SK-N-SH treated with all-trans-retinoic acid at 6 μM for 48 hours (cell line): ENCODE measurements around the gene SLAIN1.

ENCODE experiments used
- ATAC-seq: fragments of 200-7000 bp; cut with Tn5 transposase; 3 replicates; pipeline ENCODE4 v1.9.1; 2020; ENCODE audit warnings: mild to moderate bottlenecking, moderate library complexity
- ARNTL ChIP-seq: fragments of 450-650 bp; formaldehyde crosslinking; IDR thresholded peaks from 2 replicates; pipeline ENCODE4 v1.5.0; 2020; ENCODE audit warnings: low read depth, mild to moderate bottlenecking, moderate library complexity, borderline replicate concordance
- CSDC2 ChIP-seq: fragments of 250-450 bp; sonication (Bioruptor Pico); IDR thresholded peaks from 2 replicates; pipeline ENCODE4 v1.5.0; 2020; ENCODE audit warnings: mild to moderate bottlenecking, moderate library complexity
- ESRRG ChIP-seq: fragments of 250-450 bp; sonication (Bioruptor Pico); IDR thresholded peaks from 2 replicates; pipeline ENCODE4 v1.6.1; 2021; ENCODE audit warnings: mild to moderate bottlenecking
- GLIS3 ChIP-seq: fragments of 250-450 bp; sonication (Bioruptor Pico); IDR thresholded peaks from 2 replicates; pipeline ENCODE4 v1.5.0; 2020; ENCODE audit warnings: mild to moderate bottlenecking, moderate library complexity
- ISL1 ChIP-seq: fragments of 250-450 bp; sonication (Bioruptor Pico); IDR thresholded peaks from 2 replicates; pipeline ENCODE4 v2.1.2; 2022; ENCODE audit warnings: mild to moderate bottlenecking, moderate library complexity
- OSR1 ChIP-seq: fragments of 250-450 bp; sonication (Bioruptor Pico); IDR thresholded peaks from 2 replicates; pipeline ENCODE4 v1.8.0; 2022; ENCODE audit warnings: moderate library complexity, mild to moderate bottlenecking, inconsistent platforms
- RARB ChIP-seq: fragments of 250-450 bp; sonication (Bioruptor Pico); IDR thresholded peaks from 2 replicates; pipeline ENCODE4 v1.8.0; 2021; ENCODE audit warnings: mild to moderate bottlenecking, moderate library complexity
- SNAI2 ChIP-seq: fragments of 250-450 bp; sonication (Bioruptor Pico); IDR thresholded peaks from 2 replicates; pipeline ENCODE4 v1.5.0; 2020; ENCODE audit warnings: mild to moderate bottlenecking, moderate library complexity
- TCF4 ChIP-seq: fragments of 250-450 bp; sonication (Bioruptor Pico); IDR thresholded peaks from 2 replicates; pipeline ENCODE4 v1.8.0; 2021; ENCODE audit warnings: mild to moderate bottlenecking, moderate library complexity, borderline replicate concordance
- ZFP3 ChIP-seq: fragments of 250-450 bp; sonication (Bioruptor Pico); IDR thresholded peaks from 2 replicates; pipeline ENCODE4 v1.5.0; 2020; ENCODE audit warnings: mild to moderate bottlenecking, moderate library complexity
- ZFP30 ChIP-seq: fragments of 450-650 bp; formaldehyde crosslinking; IDR thresholded peaks from 2 replicates; pipeline ENCODE4 v1.5.0; 2022; ENCODE audit warnings: mild to moderate bottlenecking, moderate library complexity
- ZNF565 ChIP-seq: fragments of 450-650 bp; formaldehyde crosslinking; conservative IDR thresholded peaks from 2 replicates; pipeline ENCODE4 v1.5.0; 2020; ENCODE audit warnings: low read depth, mild to moderate bottlenecking, moderate library complexity
- ZNF70 ChIP-seq: fragments of 450-650 bp; formaldehyde crosslinking; IDR thresholded peaks from 2 replicates; pipeline ENCODE4 v1.5.0; 2020; ENCODE audit warnings: mild to moderate bottlenecking, moderate library complexity
- TF ChIP-seq, protein P1 (sequence below): fragments of 250-450 bp; sonication (Bioruptor Pico); IDR thresholded peaks from 2 replicates; pipeline ENCODE4 v1.5.0; 2020; ENCODE audit warnings: mild to moderate bottlenecking, moderate library complexity
- TF ChIP-seq, protein P2 (sequence below): fragments of 250-450 bp; sonication (Bioruptor Pico); IDR thresholded peaks from 2 replicates; pipeline ENCODE4 v1.5.1; 2020; ENCODE audit warnings: low read depth, mild to moderate bottlenecking, moderate library complexity
- TF ChIP-seq, protein P3 (sequence below): fragments of 250-450 bp; sonication (Bioruptor Pico); IDR thresholded peaks from 2 replicates; pipeline ENCODE4 v1.8.0; 2021; ENCODE audit warnings: low read depth, mild to moderate bottlenecking, moderate library complexity, borderline replicate concordance

The SLAIN1 gene

DNA sequence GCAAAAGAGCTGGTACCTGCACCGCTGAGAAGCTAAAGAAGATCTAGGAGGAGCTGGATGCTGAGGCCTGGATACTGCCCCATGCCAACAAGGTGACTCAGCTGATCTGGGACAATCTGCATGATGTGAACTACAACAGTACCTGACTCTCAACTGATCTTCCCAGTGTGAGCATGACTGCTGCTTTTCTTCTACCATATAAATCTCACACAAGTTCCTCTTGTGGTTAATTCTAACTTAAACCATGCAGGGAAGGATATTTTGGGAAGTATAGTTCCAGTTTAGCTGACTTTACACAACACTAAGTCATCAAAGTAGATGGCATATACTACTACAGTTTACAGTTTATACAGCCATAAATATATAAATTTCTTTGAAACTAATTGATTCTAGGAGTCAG is 91.9 kb downstream of the SLAIN1 start (continued):
- TF ChIP-seq ZNF565 (CRISPR knock-in tag) = no peak
- TF ChIP-seq OSR1 = no peak
- no peak for TF ChIP-seq ZNF70 (CRISPR knock-in tag)

DNA sequence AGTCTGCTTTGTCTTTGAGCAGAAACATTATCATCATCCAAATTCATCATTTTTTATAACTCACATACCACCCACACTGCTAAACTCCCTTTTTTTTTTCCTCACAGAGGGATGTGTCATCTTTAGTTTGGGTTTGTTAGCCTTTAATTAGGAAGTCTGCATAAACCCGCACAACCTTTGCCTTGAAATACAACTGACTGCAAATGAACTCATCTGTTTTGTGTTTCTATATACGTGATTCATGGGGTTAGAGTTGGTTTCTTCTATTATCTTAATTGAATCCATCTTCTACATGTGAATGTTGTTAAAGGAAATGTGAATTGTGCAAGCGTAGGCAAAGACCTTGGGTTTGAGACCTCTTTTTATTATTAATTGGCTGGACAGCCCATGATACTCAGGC is 102.7 kb downstream of the SLAIN1 start:
- no peak for ATAC-seq

DNA sequence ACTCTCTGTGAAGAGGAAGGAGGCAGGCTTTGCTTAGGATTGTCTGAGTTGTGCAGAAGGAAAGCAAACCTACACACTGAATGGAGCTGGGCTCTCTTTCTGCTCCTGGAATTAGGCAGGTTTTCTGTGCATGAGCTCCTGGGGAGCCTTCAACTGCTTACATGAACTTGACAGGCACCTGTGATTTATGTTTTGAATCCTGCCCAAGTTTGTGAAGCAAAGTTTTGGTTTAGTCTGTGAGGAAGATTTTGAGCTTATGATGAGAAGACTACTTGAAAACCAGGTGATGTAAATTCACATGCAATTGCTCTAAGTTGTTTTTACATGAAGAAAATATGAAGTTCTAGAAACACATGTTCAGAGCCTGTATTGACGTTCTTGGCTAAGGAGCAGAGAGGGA is 109.0 kb downstream of the SLAIN1 start:
- TF ChIP-seq ARNTL (CRISPR knock-in tag) = no peak
- no peak for TF ChIP-seq GLIS3 (CRISPR knock-in tag)
- TF ChIP-seq, protein P1, sequence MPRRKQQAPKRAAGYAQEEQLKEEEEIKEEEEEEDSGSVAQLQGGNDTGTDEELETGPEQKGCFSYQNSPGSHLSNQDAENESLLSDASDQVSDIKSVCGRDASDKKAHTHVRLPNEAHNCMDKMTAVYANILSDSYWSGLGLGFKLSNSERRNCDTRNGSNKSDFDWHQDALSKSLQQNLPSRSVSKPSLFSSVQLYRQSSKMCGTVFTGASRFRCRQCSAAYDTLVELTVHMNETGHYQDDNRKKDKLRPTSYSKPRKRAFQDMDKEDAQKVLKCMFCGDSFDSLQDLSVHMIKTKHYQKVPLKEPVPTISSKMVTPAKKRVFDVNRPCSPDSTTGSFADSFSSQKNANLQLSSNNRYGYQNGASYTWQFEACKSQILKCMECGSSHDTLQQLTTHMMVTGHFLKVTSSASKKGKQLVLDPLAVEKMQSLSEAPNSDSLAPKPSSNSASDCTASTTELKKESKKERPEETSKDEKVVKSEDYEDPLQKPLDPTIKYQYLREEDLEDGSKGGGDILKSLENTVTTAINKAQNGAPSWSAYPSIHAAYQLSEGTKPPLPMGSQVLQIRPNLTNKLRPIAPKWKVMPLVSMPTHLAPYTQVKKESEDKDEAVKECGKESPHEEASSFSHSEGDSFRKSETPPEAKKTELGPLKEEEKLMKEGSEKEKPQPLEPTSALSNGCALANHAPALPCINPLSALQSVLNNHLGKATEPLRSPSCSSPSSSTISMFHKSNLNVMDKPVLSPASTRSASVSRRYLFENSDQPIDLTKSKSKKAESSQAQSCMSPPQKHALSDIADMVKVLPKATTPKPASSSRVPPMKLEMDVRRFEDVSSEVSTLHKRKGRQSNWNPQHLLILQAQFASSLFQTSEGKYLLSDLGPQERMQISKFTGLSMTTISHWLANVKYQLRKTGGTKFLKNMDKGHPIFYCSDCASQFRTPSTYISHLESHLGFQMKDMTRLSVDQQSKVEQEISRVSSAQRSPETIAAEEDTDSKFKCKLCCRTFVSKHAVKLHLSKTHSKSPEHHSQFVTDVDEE = no peak
- TF ChIP-seq SNAI2 (CRISPR knock-in tag) = no peak
- no peak for TF ChIP-seq ZFP3 (CRISPR knock-in tag)
- no peak for TF ChIP-seq ISL1 (CRISPR knock-in tag)
- TF ChIP-seq, protein P2, sequence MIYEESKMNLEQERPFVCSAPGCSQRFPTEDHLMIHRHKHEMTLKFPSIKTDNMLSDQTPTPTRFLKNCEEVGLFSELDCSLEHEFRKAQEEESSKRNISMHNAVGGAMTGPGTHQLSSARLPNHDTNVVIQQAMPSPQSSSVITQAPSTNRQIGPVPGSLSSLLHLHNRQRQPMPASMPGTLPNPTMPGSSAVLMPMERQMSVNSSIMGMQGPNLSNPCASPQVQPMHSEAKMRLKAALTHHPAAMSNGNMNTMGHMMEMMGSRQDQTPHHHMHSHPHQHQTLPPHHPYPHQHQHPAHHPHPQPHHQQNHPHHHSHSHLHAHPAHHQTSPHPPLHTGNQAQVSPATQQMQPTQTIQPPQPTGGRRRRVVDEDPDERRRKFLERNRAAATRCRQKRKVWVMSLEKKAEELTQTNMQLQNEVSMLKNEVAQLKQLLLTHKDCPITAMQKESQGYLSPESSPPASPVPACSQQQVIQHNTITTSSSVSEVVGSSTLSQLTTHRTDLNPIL = no peak
- TF ChIP-seq ZNF565 (CRISPR knock-in tag) = no peak
- no peak for TF ChIP-seq TCF4 (CRISPR knock-in tag)
- no peak for TF ChIP-seq ZFP30 (CRISPR knock-in tag)
- TF ChIP-seq ESRRG (CRISPR knock-in tag) = no peak
- no peak for TF ChIP-seq OSR1
- TF ChIP-seq, all 23 proteins: peak for 0

More for the DNA sequence above, 102.7 kb downstream of the SLAIN1 start:
- TF ChIP-seq ZNF565 (CRISPR knock-in tag) = no peak
- no peak for TF ChIP-seq CSDC2
- TF ChIP-seq ZNF70 (CRISPR knock-in tag) = no peak
- TF ChIP-seq, protein P3, sequence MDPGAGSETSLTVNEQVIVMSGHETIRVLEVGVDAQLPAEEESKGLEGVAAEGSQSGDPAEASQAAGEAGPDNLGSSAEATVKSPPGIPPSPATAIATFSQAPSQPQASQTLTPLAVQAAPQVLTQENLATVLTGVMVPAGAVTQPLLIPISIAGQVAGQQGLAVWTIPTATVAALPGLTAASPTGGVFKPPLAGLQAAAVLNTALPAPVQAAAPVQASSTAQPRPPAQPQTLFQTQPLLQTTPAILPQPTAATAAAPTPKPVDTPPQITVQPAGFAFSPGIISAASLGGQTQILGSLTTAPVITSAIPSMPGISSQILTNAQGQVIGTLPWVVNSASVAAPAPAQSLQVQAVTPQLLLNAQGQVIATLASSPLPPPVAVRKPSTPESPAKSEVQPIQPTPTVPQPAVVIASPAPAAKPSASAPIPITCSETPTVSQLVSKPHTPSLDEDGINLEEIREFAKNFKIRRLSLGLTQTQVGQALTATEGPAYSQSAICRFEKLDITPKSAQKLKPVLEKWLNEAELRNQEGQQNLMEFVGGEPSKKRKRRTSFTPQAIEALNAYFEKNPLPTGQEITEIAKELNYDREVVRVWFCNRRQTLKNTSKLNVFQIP (CRISPR knock-in tag) = no peak
- no peak for TF ChIP-seq ARNTL (CRISPR knock-in tag)
- no peak for TF ChIP-seq TCF4 (CRISPR knock-in tag)
- TF ChIP-seq, protein P1 = no peak

DNA sequence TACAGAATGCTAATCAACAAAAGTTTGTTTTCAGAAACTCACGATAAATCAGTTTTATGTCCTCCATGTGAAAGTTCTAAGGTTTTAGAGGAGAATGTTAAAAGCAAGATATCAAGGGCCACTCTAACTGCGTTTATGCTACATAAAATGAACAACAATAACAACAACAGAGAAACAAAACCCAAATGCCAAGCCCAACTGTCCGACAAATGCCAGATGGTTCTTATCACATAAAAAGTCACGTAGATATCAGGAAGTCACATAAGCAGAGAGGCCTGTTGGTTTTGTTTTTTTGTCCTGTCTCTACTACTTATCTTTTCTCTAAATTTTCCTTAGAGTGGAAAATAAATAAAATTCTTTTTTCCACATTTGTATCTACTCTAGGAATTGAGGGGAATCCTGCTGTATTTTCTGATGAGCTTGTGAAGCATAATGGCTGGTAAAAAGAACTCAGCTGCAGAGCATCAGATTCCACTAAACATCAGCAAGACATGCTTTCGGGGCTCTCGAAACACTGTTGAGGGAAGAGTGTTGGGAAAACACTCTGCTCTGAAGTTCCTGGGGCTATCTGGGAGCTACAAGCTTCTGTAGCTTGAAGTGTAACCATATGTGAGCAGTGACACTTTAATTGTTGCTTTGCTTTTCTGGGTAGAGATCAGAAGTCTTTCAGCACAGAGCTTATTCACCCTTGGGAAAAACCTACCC is 110.1 kb downstream of the SLAIN1 start:
- TF ChIP-seq, protein P3 (CRISPR knock-in tag) = no peak
- TF ChIP-seq, protein P1 = no peak
- TF ChIP-seq ZNF565 (CRISPR knock-in tag) = no peak
- no peak for TF ChIP-seq TCF4 (CRISPR knock-in tag)
- no peak for TF ChIP-seq OSR1
- TF ChIP-seq ZFP30 (CRISPR knock-in tag) = no peak
- no peak for TF ChIP-seq RARB
- TF ChIP-seq ESRRG (CRISPR knock-in tag) = no peak
- no peak for TF ChIP-seq GLIS3 (CRISPR knock-in tag)
- TF ChIP-seq, all 23 proteins: peak for 0
- ATAC-seq = no peak

More for the DNA sequence above, 109.0 kb downstream of the SLAIN1 start:
- ATAC-seq = no peak
